NCI-H345 treated with DMSO at 0.1 percent for 48 hours (cell line): Measurements from ENCODE around the gene DUSP6.

Experiments used
- DNase-seq: peaks from one replicate; lab custom pipeline; 2025; ENCODE audit not compliant: unreplicated experiment; lab: John Stamatoyannopoulos, UW

The DUSP6 gene

GRCh38 chr12:89373763-89374572 is 21.7 kb upstream of the DUSP6 start:
- DNase-seq = no peak

GRCh38 chr12:89372584-89373370 is 20.5 kb upstream of the DUSP6 start:
- no peak for DNase-seq

GRCh38 chr12:89370850-89371249 is 18.5 kb upstream of the DUSP6 start:
- DNase-seq = no peak

- DNase-seq = no peak
Observed at GRCh38 chr12:89370421-89370831, 18.1 kb upstream of the DUSP6 start.

GRCh38 chr12:89369166-89369565 is 16.9 kb upstream of the DUSP6 start:
- DNase-seq = no peak

GRCh38 chr12:89368391-89368790 is 16.1 kb upstream of the DUSP6 start:
- DNase-seq = no peak

- DNase-seq = no peak
Observed at GRCh38 chr12:89366676-89367364, 14.5 kb upstream of the DUSP6 start.

GRCh38 chr12:89364631-89365030 is 12.3 kb upstream of the DUSP6 start:
- DNase-seq = no peak

GRCh38 chr12:89364058-89364457 is 11.8 kb upstream of the DUSP6 start:
- DNase-seq = no peak

- DNase-seq = no peak
Observed at GRCh38 chr12:89363582-89363981, 11.3 kb upstream of the DUSP6 start.

GRCh38 chr12:89363084-89363483 is 10.8 kb upstream of the DUSP6 start:
- DNase-seq = no peak

GRCh38 chr12:89359615-89360014 is 7.3 kb upstream of the DUSP6 start:
- no peak for DNase-seq

GRCh38 chr12:89358805-89359204 is 6.5 kb upstream of the DUSP6 start:
- DNase-seq = no peak

GRCh38 chr12:89357297-89357730 is 5.0 kb upstream of the DUSP6 start:
- DNase-seq = no peak

GRCh38 chr12:89356069-89356665 is 3.9 kb upstream of the DUSP6 start:
- no peak for DNase-seq

- no peak for DNase-seq
Observed at GRCh38 chr12:89355243-89356068, 3.2 kb upstream of the DUSP6 start.

GRCh38 chr12:89354612-89355067 is 2.3 kb upstream of the DUSP6 start:
- DNase-seq = no peak

GRCh38 chr12:89353823-89354611 is 1.7 kb upstream of the DUSP6 start:
- DNase-seq = peak; percentile 70

GRCh38 chr12:89353188-89353822 is 1.0 kb upstream of the DUSP6 start:
- DNase-seq = peak; percentile 78
